Upper lobe of left lung (tissue), 4 donors: ENCODE measurements around the gene DGKG.

Source experiments
- EP300 ChIP-seq, 4 donors: sonication (generic); formaldehyde crosslinking; IDR thresholded peaks; one replicate each; pipeline ENCODE4 v1.5.1; 2017; ENCODE audit warnings: antibody characterized with exemption in 4 of 4, control low read depth in 2 of 4
- POLR2AphosphoS5 ChIP-seq, 2 donors: sonication (generic); formaldehyde crosslinking; IDR thresholded peaks; one replicate each; pipeline ENCODE4 v1.5.1; 2017; ENCODE audit warnings: antibody characterized with exemption in 2 of 2
- TF ChIP-seq, protein P1 (sequence below), 6 experiments: fragments of 450-650 bp in 4 of 6; fragments of 200-600 bp in 2 of 6; sonication (generic) in 2 of 6; IDR thresholded peaks; one replicate each; pipeline ENCODE4 v1.5.1; 2016 to 2019; ENCODE audit warnings: antibody characterized with exemption in 6 of 6

DNA sequence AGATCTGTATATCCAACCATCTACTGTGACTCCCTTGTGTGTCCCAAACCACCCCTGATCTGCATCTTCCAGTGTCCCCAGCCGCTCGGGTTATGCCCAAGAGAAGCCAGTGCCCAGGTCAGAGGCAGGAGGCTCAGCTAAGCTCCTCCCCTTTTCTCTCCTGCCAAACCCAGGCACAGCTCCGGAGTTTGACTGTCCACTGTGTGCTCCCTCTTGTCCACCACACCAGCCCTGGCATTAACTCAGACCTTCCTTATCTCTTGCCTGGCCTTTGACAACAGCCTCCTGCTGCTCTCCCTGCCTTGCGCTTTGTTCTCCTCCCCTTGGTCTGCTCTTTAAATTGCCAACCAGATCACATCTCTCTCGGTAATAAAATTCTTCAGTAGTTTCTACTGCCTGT lies 39.3 kb downstream of the DGKG start:
- TF ChIP-seq, protein P1, sequence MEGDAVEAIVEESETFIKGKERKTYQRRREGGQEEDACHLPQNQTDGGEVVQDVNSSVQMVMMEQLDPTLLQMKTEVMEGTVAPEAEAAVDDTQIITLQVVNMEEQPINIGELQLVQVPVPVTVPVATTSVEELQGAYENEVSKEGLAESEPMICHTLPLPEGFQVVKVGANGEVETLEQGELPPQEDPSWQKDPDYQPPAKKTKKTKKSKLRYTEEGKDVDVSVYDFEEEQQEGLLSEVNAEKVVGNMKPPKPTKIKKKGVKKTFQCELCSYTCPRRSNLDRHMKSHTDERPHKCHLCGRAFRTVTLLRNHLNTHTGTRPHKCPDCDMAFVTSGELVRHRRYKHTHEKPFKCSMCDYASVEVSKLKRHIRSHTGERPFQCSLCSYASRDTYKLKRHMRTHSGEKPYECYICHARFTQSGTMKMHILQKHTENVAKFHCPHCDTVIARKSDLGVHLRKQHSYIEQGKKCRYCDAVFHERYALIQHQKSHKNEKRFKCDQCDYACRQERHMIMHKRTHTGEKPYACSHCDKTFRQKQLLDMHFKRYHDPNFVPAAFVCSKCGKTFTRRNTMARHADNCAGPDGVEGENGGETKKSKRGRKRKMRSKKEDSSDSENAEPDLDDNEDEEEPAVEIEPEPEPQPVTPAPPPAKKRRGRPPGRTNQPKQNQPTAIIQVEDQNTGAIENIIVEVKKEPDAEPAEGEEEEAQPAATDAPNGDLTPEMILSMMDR (IDR thresholded peaks at IDR 0.05): no peak
- TF ChIP-seq EP300 (IDR thresholded peaks at IDR 0.05) (no peak), POLR2AphosphoS5 (IDR thresholded peaks at IDR 0.05) (no peak)
